Stomach (tissue), 9 donors: ENCODE measurements around the gene CDHR5. TPM values are rescaled to one million over a fixed set of nuclear protein-coding genes. Genes with fewer than 3 reads are reported as not detected.

ENCODE experiments used
- DNase-seq, 2 donors: peaks; one replicate each; pipeline versions ENCODE4 v3.0.0 to v3.0.0-alpha.2; 2013 to 2019
- H3K27ac ChIP-seq, 5 donors: fragments of 200-600 bp in 4 of 5; sonication (generic) in 4 of 5; one replicate each; pipeline ENCODE4 v1.5.1; 2013 to 2019; ENCODE audit warnings: mild to moderate bottlenecking in 1 of 5, moderate library complexity in 1 of 5
- H3K27me3 ChIP-seq, 3 donors: fragments of 200-600 bp; sonication (generic); one replicate each; pipeline ENCODE4 v1.5.1; 2017 to 2019; ENCODE audit warnings: mixed run types in 1 of 3
- H3K36me3 ChIP-seq, 4 donors: fragments of 200-600 bp; sonication (generic); 1 replicate in 3 of 4; 2 replicates in 1 of 4; pipeline ENCODE4 v1.5.1; 2016 to 2019
- H3K4me1 ChIP-seq, 4 donors: fragments of 200-600 bp; sonication (generic); one replicate each; pipeline ENCODE4 v1.5.1; 2016 to 2019
- H3K4me3 ChIP-seq, 4 donors: fragments of 200-600 bp; sonication (generic) in 3 of 4; one replicate each; pipeline ENCODE4 v1.5.1; 2016 to 2019; ENCODE audit warnings: mild to moderate bottlenecking in 1 of 4
- H3K9me3 ChIP-seq, 4 donors: fragments of 200-600 bp; sonication (generic); one replicate each; pipeline ENCODE4 v1.5.1; 2016 to 2019
- CTCF ChIP-seq, 7 experiments: fragments of 450-650 bp in 4 of 7; fragments of 200-600 bp in 3 of 7; sonication (generic) in 3 of 7; IDR thresholded peaks; one replicate each; pipeline ENCODE4 v1.5.1; 2016 to 2019; ENCODE audit warnings: antibody characterized with exemption in 7 of 7, control low read depth in 2 of 7, mild to moderate bottlenecking in 1 of 7
- EP300 ChIP-seq: sonication (generic); formaldehyde crosslinking; IDR thresholded peaks from one replicate; pipeline ENCODE4 v1.6.1; 2017; ENCODE audit warnings: antibody characterized with exemption
- POLR2A ChIP-seq, 4 donors: fragments of 450-650 bp; IDR thresholded peaks; one replicate each; pipeline ENCODE4 v1.6.1; 2016; ENCODE audit warnings: antibody characterized with exemption in 4 of 4, control low read depth in 2 of 4, mild to moderate bottlenecking in 1 of 4, moderate library complexity in 1 of 4
- POLR2AphosphoS5 ChIP-seq, 3 donors: sonication (generic); formaldehyde crosslinking; IDR thresholded peaks; one replicate each; pipeline ENCODE4 v1.6.1; 2016; ENCODE audit warnings: antibody characterized with exemption in 3 of 3
- WGBS, 5 donors: extraction: QIAGEN DNeasy Blood & Tissue Kit in 3 of 5; methylation state at CpG; one replicate each; pipeline versions ENCODE4 v1.1.5 to v1.1.7; 2013 to 2018; 5-methylcytosine and 5-hydroxymethylcytosine counted together
- intact Hi-C: fragments of 100-400 bp; cut with DNase I; formaldehyde crosslinking; loops from one replicate; pipeline ENCODE4 v1.15.1; 2023; ENCODE audit warnings: low total_unique reads
- polyA plus RNA-seq, 3 donors: library from polyadenylated mRNA; stranded (reverse); fragments of 200-250 nt; gene quantifications; one replicate each; pipeline ENCODE4 v1.2.3, GENCODE V29; 2013
- total RNA-seq, 5 donors: library from RNA; depleted of rRNA; stranded (reverse); fragments of >200 nt; gene quantifications; one replicate each; pipeline versions ENCODE4 v1.1.0 to v1.2.3, GENCODE V29; 2014 to 2016
- donor health status: healthy with polysubstance abuse.
- donor health status: Bipolar disorder and iron deficiency.
- donor health status: healthy.

The CDHR5 gene
- total and polyA plus RNA-seq, 8 donors: 0.38 to 92.1 (median 2.8) TPM

GRCh38 chr11:579830-580601, 44.7 kb downstream of the CDHR5 start:
- Histone ChIP-seq H3K27me3 (peaks cover 0 to 4% (median 0%) of the 10 kb centered on the region in 3 donors), H3K27ac (no peak overlapping the region), H3K36me3 (peaks cover 29 to 38% (median 37%) of the 10 kb centered on the region in 4 donors), H3K4me1 (peaks cover 37 to 67% (median 52%) of the 10 kb centered on the region in 4 donors), H3K9me3 (no peaks in the 10 kb centered on the region), H3K4me3 (peak overlapping the region in 1 of 4 donors; percentile 98)
- 47 to 68% (median 61%) methylated on average over 16 to 20 of the region's 20 CpGs for WGBS, 5 donors
- intact Hi-C loops: no loop called here
- TF ChIP-seq CTCF (IDR thresholded peaks at IDR 0.05) (no peak), EP300 (no peak), POLR2A (IDR thresholded peaks at IDR 0.05) (no peak), POLR2AphosphoS5 (IDR thresholded peaks at IDR 0.05) (no peak)
- peak in 1 of 2 donors; percentile 61 for DNase-seq

- whole genome bisulfite sequencing, 5 donors: 50 to 66% (median 58%) methylated on average over 17 to 21 of the region's 21 CpGs
- H3K27ac ChIP-seq: no peak overlapping the region
- H3K4me3 ChIP-seq: peak overlapping the region in 2 of 4 donors; percentile 82 to 98
- H3K9me3 ChIP-seq: no peaks in the 10 kb centered on the region
- intact Hi-C loops: no loop called here
- TF ChIP-seq CTCF (IDR thresholded peaks at IDR 0.05) (no peak), POLR2AphosphoS5 (IDR thresholded peaks at IDR 0.05) (no peak), EP300 (no peak), POLR2A (IDR thresholded peaks at IDR 0.05) (no peak)
- no peak for DNase-seq
- peaks cover 0 to 12% (median 4%) of the 10 kb centered on the region in 3 donors for H3K27me3 ChIP-seq
- H3K36me3 ChIP-seq: peaks cover 18 to 23% (median 22%) of the 10 kb centered on the region in 4 donors
- H3K4me1 ChIP-seq: peaks cover 42 to 72% (median 60%) of the 10 kb centered on the region in 4 donors
These were observed 46.3 kb downstream of the CDHR5 start for GRCh38 chr11:578276-579035.

- DNase-seq: no peak
- no peak for TF ChIP-seq POLR2AphosphoS5 (IDR thresholded peaks at IDR 0.05)
- TF ChIP-seq CTCF (IDR thresholded peaks at IDR 0.05): no peak
- TF ChIP-seq POLR2A (IDR thresholded peaks at IDR 0.05): no peak
- TF ChIP-seq EP300: no peak
- Histone ChIP-seq H3K9me3 (no peaks in the 10 kb centered on the region), H3K27ac (peak overlapping the region in 2 of 5 donors; percentile 93 to 94), H3K4me3 (peak overlapping the region; percentile 71 to 98 (median 78)), H3K4me1 (peaks cover 42 to 72% (median 60%) of the 10 kb centered on the region in 4 donors), H3K36me3 (peaks cover 9 to 14% (median 13%) of the 10 kb centered on the region in 4 donors), H3K27me3 (peaks cover 0 to 12% (median 4%) of the 10 kb centered on the region in 3 donors)
- WGBS, 5 donors: 29 to 51% (median 36%) methylated on average over 6 of the region's 6 CpGs
- intact Hi-C loops: no loop called here
These were observed 47.2 kb downstream of the CDHR5 start for GRCh38 chr11:577611-577894.

GRCh38 chr11:576811-577610, 47.7 kb downstream of the CDHR5 start:
- intact Hi-C loops: no loop called here
- peak in 1 of 2 donors; percentile 35 for DNase-seq
- Histone ChIP-seq H3K27me3 (peaks cover 0 to 12% (median 4%) of the 10 kb centered on the region in 3 donors), H3K9me3 (no peaks in the 10 kb centered on the region), H3K36me3 (peaks cover 4 to 8% (median 7%) of the 10 kb centered on the region in 4 donors), H3K27ac (peak overlapping the region; percentile 91 to 94 (median 93)), H3K4me3 (peak overlapping the region; percentile 71 to 98 (median 78)), H3K4me1 (peaks cover 42 to 72% (median 60%) of the 10 kb centered on the region in 4 donors)
- TF ChIP-seq POLR2A (IDR thresholded peaks at IDR 0.05): no peak
- no peak for TF ChIP-seq POLR2AphosphoS5 (IDR thresholded peaks at IDR 0.05)
- TF ChIP-seq EP300: no peak
- TF ChIP-seq CTCF (IDR thresholded peaks at IDR 0.05): no peak
- WGBS, 5 donors: 2 to 7% (median 4%) methylated on average over 16 to 42 of the region's 48 CpGs
